ENCODE results near the gene SPACA9.

SPACA9 gene

GRCh38 chr9:132878695-132879456, at the start of gene SPACA9:
Gene SPACA9, plus strand, starts transcription at chr9:132878898. Its CDS starts 5,050 bp downstream, at chr9:132883948.
- peak; percentile 73 for DNase-seq (ENCODE audit: low read depth)
- TF ChIP-seq POLR2A (IDR thresholded peaks at IDR 0.05; ENCODE audit: extremely low read depth, insufficient read length), result no peak
- TF ChIP-seq MYC (IDR thresholded peaks at IDR 0.05; ENCODE audit: low read depth, low read length), result 0 out of 2 replicates have a peak, but pooled peaks have one; percentile 10
- no peak for TF ChIP-seq CTCF (IDR thresholded peaks at IDR 0.05; ENCODE audit: low read depth, low read length)
- TF ChIP-seq MAX (IDR thresholded peaks at IDR 0.05; ENCODE audit: low read depth, low read length), result no peak
- peak within 1 kb of the TSS; percentile 83 for H3K4me3 ChIP-seq (ENCODE audit: low read depth, low read length)

DNA sequence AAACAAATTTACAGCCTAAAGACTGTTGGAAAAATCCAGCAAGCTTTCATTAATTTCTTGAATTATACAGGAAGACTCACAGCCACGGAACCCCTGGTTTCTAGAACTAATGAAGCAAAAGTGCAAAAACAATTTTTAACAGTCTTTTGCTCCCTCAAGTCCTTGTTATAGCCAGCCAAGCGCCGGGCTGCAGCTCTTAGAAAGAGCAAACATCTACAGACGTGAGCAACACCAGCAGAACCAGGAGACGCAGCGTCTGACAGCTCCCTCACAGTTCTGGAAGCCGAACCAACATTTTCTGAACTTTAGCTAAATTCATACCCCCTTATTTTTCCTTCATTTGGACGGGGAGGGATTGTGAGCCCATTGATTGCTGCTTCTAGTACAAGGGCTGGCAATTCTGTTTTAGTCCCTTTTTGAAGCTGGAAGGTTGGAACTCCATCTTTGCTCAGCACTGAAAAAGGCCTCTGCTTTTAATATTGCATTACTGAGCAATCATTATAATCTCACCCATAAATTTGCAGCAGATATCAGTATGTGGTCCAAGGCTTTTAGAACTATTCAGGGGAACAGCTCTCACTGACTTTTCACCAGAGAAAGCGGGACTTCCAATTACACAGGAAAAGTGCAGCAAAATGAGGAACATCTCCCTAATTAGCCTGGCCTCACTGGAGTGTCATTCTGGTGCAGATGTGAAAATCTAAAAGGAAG, 46.4 kb upstream of the SPACA9 start:
- no peak for TF ChIP-seq MYC (IDR thresholded peaks at IDR 0.05; ENCODE audit: low read depth, low read length)
- no peak for TF ChIP-seq MAX (IDR thresholded peaks at IDR 0.05; ENCODE audit: low read depth, low read length)
- no peak for TF ChIP-seq CTCF (IDR thresholded peaks at IDR 0.05; ENCODE audit: low read depth, low read length)
- TF ChIP-seq POLR2A (IDR thresholded peaks at IDR 0.05; ENCODE audit: extremely low read depth, insufficient read length), result no peak
- H3K4me3 ChIP-seq (ENCODE audit: low read depth, low read length), result no peak overlapping the region
- DNase-seq (ENCODE audit: low read depth), result no peak

DNA sequence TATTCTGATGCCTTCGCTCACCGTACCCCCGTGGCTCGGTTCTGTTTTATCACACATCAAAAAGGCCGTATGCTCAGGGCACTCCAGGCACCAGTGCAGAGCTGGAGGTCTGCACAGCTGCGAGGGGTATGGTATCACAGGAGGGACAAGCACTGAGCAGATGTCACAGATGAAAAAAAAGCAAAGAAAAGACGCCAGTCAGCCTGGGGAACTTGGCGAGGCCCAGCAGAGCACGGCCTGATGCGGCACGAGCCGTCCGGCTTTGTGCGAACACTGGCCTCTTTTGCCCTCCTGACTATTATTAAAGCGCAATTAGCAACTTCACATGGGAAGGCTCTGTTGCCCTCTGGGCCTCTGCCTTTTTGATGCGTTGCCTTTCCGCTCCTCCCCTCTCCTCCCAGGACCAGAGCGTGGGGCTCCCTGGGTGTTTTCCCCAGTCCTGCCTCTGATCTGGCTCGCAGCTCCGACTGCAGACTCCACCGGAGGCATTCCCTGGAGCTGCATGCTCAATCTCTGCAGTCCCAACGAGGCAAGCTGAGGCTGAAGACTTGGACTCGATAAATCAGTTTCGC, 45.1 kb upstream of the SPACA9 start:
- TF ChIP-seq MYC (IDR thresholded peaks at IDR 0.05; ENCODE audit: low read depth, low read length), result no peak
- no peak for TF ChIP-seq CTCF (IDR thresholded peaks at IDR 0.05; ENCODE audit: low read depth, low read length)
- TF ChIP-seq MAX (IDR thresholded peaks at IDR 0.05; ENCODE audit: low read depth, low read length), result no peak
- TF ChIP-seq POLR2A (IDR thresholded peaks at IDR 0.05; ENCODE audit: extremely low read depth, insufficient read length), result no peak
- DNase-seq (ENCODE audit: low read depth), result no peak

DNA sequence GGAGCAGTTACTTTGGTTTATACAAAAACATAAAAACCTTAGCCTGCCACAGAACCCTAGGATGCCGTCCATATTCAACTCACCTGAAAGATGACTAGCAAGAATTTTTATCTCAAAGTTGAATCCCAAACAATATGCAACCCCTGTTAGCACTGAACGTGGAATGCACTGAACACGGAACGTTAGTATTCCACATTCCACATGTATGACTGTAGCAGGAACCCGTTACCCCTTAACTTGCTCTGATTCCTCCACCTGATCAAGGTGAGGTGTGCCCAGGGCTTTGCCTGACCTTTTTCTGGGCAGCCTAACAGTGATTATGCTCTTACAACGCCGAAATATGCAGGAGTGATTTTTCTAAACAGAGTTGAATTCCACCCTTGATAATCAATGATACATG, 44.4 kb upstream of the SPACA9 start:
- no peak for DNase-seq (ENCODE audit: low read depth)
- TF ChIP-seq CTCF (IDR thresholded peaks at IDR 0.05; ENCODE audit: low read depth, low read length) (no peak), MAX (IDR thresholded peaks at IDR 0.05; ENCODE audit: low read depth, low read length) (no peak), POLR2A (IDR thresholded peaks at IDR 0.05; ENCODE audit: extremely low read depth, insufficient read length) (no peak), MYC (IDR thresholded peaks at IDR 0.05; ENCODE audit: low read depth, low read length) (no peak)
- no peak overlapping the region for H3K4me3 ChIP-seq (ENCODE audit: low read depth, low read length)

More for the DNA sequence above, 45.1 kb upstream of the SPACA9 start:
- H3K4me3 ChIP-seq (ENCODE audit: low read depth, low read length), result no peak overlapping the region

DNA sequence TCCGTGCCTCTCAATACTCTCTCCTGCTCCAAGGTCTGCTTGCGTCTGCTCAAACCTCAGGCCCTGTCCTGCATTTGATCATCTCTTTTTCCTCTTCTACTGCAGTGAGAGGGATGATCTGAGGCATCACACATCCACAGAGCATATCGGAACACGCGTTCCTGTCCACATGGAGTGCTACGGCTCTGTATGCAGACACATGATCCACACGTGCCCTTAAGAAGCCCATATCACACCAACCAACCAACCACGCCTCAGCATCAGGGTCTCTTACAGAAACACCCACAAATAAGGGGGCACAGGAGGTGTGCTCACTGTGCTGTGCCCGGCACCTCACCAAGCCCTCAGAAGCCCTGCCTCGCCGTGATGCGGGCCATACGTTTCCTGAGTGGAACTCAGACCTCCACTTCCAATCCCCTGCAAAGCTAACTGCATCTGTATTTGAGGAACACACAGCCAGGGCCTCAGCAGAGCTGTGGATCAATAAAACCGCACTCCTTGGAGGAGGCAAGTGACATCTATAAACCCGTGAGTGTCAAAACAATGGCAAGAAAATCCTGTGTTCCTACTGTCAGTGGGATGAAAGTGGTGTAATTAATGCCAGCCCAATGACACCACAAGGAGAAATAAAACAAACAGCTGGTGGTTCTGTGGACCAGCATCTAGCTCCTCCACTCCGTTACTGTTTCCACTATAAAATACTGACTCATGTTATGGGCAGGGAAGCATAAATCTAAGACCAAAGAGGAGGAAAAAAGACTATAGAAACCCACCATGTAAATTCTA, 41.0 kb upstream of the SPACA9 start:
- no peak for DNase-seq (ENCODE audit: low read depth)
- H3K4me3 ChIP-seq (ENCODE audit: low read depth, low read length), result no peak overlapping the region
- TF ChIP-seq MAX (IDR thresholded peaks at IDR 0.05; ENCODE audit: low read depth, low read length) (no peak), MYC (IDR thresholded peaks at IDR 0.05; ENCODE audit: low read depth, low read length) (no peak), CTCF (IDR thresholded peaks at IDR 0.05; ENCODE audit: low read depth, low read length) (no peak), POLR2A (IDR thresholded peaks at IDR 0.05; ENCODE audit: extremely low read depth, insufficient read length) (no peak)
